IPS DF 4.7 (cell line): ENCODE data around the gene SOX18.

Experiments
- DNase-seq: peaks from one replicate; pipeline ENCODE4 v3.0.0-alpha.2; 2013; ENCODE audit warnings: low spot score; ENCODE audit errors: extremely low read depth

The SOX18 gene

GRCh38 chr20:64069209-64069613 lies 19.8 kb upstream of the SOX18 start:
- DNase-seq = no peak

- DNase-seq = no peak
Observed at GRCh38 chr20:64068386-64069208, 19.2 kb upstream of the SOX18 start.

GRCh38 chr20:64067733-64068307 lies 18.4 kb upstream of the SOX18 start:
- no peak for DNase-seq

GRCh38 chr20:64067005-64067632 lies 17.7 kb upstream of the SOX18 start:
- no peak for DNase-seq

- no peak for DNase-seq
Observed at GRCh38 chr20:64065974-64066343, 16.5 kb upstream of the SOX18 start.

- DNase-seq = no peak
Observed at GRCh38 chr20:64065062-64065973, 15.9 kb upstream of the SOX18 start.

GRCh38 chr20:64064145-64064698 lies 14.8 kb upstream of the SOX18 start:
- no peak for DNase-seq

- no peak for DNase-seq
Observed at GRCh38 chr20:64063389-64064144, 14.1 kb upstream of the SOX18 start.

- no peak for DNase-seq
Observed at GRCh38 chr20:64062596-64063388, 13.4 kb upstream of the SOX18 start, which contains the start of gene TCEA2. TSS of gene TCEA2 (plus strand) at chr20:64063198. CDS start at chr20:64063313, 115 bp downstream.

- DNase-seq = no peak
Observed at GRCh38 chr20:64062276-64062595, 12.8 kb upstream of the SOX18 start.

- DNase-seq = no peak
Observed at GRCh38 chr20:64058536-64058935, 9.1 kb upstream of the SOX18 start.

GRCh38 chr20:64057628-64058498 lies 8.4 kb upstream of the SOX18 start:
- no peak for DNase-seq

GRCh38 chr20:64056889-64057627 lies 7.6 kb upstream of the SOX18 start:
- DNase-seq = no peak

- DNase-seq = no peak
Observed at GRCh38 chr20:64056639-64056888, 7.1 kb upstream of the SOX18 start.

GRCh38 chr20:64055893-64056638 lies 6.6 kb upstream of the SOX18 start:
- no peak for DNase-seq

GRCh38 chr20:64055396-64055892 lies 6.0 kb upstream of the SOX18 start:
- DNase-seq = no peak

GRCh38 chr20:64053841-64054661 lies 4.6 kb upstream of the SOX18 start:
- no peak for DNase-seq
